Activated CD4-positive, alpha-beta T cell treated with anti-CD3 and anti-CD28 coated beads, Interleukin-10, Interleukin-2, amounts not matched to agents 100 ng/mL and 50 ng/mL, durations not matched to agents 16 hours and 8 hours (primary cell): ENCODE measurements around the gene MTG2.
A peak's percentile ranks its signal among the peaks of the same experiment; 100 is the strongest.

ENCODE experiments used
- DNase-seq: peaks from one replicate; pipeline ENCODE4 v3.0.0-alpha.2; 2020

MTG2 gene, protein sequence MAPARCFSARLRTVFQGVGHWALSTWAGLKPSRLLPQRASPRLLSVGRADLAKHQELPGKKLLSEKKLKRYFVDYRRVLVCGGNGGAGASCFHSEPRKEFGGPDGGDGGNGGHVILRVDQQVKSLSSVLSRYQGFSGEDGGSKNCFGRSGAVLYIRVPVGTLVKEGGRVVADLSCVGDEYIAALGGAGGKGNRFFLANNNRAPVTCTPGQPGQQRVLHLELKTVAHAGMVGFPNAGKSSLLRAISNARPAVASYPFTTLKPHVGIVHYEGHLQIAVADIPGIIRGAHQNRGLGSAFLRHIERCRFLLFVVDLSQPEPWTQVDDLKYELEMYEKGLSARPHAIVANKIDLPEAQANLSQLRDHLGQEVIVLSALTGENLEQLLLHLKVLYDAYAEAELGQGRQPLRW

DNA sequence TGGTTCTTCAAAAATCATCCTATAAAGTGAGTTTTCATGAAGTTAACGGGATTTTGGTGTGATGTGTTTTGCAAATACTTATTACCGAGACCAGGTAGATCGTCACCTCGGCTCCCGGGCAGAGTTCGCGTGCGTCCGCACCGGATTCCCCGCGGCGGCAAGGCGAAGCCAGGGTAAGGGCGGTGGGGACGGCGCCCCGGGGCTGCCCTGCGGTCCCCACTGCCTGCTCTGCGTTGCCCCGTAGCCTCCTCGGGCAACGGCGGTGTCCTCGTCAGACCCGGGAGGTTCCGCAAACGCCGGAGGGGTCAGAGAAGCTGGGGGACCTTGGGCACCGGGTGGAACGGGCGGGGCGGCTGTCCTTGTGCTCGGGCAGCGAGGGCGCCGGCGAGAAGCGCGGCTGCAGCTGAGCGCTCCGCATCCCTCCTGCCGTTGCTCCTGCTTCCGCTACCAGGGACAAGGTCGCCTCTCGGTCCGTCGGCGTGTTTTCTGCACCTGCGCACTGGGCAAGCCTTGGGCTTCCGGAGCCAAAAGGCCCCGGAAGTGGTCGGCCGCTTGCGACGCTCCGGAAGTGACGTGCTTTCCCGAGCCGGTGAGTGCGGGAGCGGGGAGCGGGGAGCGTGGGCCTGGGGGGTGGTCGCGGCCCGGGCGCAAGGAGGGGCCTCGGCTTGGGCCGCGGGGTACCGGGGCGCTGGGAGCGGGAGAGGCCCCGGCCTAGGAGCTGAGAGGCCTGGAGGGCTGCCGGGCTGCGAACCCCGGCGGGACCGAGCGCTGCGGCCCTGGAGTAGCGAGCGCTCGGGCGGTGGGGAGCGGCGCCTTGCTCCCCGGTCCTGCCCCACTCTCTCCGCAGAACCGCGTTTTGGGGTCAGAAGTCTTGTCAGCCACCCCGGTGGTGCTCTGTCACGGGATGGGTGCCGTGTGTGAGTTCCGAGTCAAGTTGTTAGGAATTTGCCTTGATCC lies at the start of gene MTG2:
Gene MTG2 (plus strand): TSS at position 560 of the 957 bp plus-strand sequence. CDS start 10,393 bp downstream, outside the sequence.
- DNase-seq: peak; percentile 97

DNA sequence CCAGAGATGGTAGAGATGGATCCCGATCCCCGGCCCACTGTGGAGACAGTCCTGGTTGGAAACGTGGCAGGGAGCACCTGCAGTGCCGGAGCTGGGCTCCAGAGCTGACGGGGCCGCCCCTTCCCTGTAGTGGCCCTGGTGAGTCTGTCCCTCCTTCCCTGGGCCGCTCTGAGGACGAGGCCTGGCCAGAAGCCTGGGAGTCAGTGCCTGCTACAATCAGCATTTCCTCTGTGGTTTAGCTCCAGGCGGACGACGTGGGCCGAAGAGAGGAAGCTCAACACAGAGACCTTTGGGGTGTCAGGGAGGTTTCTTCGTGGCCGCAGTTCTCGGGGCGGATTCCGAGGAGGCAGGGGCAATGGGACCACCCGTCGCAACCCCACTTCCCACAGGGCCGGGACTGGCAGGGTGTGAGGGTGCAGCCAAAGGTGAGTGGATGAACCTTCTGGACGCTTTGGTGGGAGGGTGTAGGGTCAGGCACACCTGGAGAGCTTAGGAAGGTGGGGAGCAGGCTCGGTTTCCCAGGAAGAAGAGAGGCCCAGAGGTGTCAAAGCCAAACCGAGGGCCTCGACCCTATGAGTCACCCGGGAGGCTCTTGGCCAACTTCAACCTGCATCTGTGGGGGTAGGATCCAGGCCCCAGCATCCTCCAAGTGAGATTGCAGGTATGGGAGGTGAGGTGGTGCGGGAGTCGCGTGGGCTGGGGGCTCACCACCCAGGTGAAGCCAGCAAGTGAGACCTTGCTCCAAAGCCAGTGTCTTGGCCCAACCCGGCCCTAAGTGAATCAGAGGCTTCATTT lies 49.6 kb upstream of the MTG2 start:
- no peak for DNase-seq

DNA sequence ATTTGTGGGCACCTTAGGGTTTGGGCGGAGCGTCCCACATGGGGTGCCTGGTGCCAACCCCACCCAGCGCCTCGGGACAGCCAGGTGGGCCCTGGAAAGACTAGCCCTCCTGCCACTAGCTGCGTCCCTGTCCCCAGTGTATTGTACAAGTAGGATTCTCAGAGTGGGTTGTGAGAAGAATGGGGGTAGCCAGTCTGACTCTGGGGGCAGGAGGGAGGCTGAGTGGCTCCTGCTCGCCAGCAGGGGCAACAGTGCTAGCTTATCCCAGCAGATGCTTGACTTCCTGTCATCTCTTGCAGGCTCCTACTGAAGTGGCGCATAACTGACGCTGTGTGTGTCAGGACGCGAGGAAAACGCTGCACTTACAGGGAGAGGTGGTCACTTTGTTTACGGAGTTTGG lies 49.0 kb upstream of the MTG2 start:
- no peak for DNase-seq

DNA sequence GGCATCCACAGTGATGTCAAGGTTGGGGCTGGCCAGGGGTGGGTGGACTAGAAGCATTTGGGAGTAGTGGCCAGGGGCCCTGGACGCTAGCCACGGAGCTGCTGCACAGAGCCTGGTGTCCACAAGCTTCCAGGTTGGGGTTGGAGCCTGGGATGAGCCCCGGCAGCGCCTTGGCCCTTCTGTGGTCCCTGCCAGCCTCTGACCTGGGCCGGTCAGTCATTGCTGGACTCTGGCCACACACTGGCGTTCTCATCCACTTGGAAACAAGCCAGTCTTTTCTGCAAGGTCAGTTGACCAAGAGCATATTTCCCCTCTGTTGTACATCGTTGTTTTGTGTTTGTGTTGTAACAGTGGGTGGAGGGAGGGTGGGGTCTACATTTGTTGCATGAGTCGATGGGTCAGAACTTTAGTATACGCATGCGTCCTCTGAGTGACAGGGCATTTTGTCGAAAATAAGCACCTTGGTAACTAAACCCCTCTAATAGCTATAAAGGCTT lies 48.0 kb upstream of the MTG2 start:
- no peak for DNase-seq

DNA sequence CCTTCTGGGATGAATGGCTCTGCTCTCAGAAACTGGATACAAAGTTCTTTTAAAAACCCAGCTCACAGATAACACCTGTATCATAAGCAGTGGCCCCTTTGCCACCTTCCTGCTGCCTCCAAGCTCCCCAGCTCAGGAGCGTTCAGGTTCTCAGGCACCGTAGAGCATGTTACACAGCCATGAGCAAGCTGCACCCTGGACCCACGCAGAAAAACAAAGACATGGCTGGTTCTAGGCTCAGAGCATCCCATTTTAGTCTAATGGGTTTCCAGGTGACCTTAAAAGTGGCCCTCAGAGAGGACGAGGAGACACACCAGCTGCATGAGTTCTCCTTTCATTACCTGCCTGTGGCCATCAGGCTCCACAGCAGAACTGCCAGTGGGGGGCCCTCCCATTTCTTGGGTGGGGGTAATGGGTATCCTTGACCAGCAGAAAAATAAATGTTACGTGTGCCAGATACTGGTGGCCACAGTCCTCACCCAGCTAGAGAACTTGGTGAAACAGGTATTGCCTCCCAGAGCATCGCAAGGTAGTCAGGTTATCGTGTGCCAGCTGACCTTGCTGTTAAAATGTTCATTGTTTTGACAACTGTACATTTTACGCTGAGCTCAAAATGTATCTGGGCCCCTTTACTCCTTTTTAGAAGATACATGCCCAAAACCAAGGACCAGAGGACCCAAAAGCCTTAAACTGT lies 47.1 kb upstream of the MTG2 start:
- DNase-seq: no peak

DNA sequence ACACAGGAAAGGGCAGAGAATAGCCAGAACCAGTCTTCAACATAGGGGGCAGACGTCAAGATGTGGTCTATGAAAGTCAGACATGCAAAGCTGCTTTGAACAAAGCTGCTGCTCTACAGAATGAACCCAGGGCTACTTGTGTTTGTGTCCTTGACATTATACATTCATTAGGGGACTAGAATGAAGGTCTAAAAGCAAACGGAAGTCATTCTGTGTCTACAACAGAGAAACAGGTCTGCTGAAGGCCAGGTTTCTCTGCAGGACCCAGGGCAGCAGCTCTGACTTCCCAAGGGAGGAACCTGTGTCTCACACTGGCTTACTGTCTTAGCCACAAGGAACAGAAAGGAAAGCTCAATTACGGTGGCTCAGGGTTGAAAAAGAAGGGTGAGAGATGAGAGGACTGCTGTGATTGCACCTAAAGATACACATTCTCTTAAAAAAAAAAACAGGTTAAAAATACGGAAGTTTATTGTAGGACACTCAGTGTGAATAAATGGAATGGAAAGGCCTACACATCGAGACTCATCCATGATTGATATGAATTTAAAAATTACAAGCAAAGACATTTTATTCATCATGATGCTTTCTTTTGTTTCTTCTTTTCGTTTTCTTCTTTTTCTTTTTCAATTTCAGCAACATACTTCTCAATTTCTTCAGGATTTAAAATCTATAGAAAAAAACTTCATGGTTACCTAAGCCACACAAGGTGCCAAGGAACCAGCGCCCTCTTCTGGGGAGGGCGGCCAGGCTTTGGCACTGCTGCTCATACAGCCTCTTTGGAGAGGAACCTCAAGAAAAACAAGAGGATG lies 46.3 kb upstream of the MTG2 start:
- peak; percentile 68 for DNase-seq

DNA sequence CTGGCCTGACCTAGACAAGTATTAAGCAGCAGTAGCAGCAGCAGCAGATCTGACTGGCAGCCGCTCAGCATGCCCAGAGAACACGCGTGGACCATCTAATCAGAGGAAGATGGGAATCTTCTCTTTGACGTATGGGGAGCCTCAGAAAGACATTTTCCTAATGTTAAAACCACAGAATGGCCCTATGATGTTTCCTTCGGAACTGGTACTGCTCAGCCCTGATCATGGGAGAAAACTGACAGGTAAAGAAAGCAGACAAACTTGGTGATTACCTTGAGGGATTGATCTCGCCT lies 45.8 kb upstream of the MTG2 start:
- no peak for DNase-seq

DNA sequence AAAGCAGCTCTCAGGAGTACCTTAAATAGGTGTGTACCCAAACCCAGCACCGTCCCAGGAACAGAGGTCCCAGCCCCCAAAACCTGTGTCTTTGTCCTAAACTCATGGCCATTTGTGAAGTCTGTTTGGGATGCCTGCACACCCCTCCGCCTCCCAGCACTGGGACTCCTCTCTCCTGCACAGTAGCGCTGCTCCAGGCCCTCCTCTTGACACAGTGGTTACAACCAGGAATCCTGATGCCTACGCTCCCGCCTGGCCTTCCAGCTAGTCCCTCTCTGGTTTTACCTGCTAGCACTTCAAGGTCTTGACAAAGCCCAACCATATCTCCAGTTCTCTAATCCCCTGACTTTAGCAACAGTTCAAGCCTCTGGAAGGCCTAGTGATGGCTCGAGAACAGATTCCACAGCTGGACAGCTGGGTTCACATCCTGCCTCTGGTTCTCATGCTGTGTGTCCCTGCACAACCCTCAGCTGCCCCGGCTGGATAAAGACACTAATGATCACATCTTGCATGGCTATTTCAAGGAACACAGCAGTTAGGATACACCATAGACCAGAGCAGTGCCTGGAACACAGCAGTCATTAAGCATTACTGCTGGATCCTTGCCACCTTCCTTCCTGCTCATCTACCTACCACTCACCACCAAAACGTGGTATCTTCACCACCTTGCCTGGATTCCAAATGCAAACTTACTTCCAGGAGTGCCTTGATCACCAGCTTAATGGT lies 45.2 kb upstream of the MTG2 start:
- no peak for DNase-seq

DNA sequence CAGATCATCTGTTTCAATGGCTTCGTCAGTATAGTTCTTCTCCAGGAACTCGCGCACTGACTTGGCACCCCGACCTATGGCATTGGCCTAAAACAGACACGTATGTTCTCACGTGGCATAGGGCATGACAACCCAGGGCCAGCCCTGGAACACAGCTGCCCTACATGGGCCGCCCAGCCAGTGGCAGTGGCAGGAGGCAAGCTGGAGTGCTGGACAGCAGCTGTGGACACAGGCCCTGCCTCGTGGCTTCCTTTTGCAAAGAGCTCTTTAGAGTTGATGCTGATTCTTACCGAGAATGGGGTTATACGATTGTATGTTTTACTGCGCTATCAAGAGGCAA lies 44.7 kb upstream of the MTG2 start:
- no peak for DNase-seq

DNA sequence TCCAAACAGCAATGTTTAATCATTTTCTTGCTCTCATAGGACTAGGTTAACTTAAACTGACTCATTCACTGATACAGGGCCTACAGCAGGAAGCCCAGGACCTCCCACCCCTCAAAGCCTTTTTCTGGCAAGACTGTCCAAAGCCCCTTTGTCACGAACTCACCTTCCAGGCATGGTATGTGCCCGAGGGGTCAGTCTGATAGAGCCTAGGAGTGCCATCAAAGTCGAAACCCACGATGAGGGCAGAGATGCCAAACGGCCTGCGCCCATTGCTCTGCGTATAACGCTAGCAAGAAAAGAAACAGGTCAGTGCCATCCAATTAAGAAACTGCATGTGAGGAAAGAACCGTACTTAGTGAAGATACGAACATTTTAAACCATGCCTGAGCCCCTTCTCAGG lies 43.9 kb upstream of the MTG2 start:
- no peak for DNase-seq

DNA sequence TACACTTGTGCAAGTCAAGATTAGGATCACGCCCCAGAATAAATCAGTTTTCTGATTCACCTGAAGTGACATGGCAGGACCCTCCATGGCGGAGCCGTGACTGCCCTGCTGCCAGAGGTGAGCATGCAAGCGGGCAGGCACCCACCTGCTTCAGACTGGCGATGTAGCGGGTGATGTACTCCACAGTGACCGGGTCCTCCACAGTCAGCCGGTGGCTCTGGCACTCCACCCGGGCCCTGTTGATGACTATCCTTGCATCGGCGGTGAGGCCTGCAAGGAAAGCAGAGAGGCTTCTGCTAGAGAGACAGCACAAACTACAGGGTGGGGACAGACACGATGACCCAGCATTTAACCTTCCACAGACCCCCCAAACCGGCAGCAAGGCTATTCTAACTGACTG lies 43.2 kb upstream of the MTG2 start:
- DNase-seq: no peak

DNA sequence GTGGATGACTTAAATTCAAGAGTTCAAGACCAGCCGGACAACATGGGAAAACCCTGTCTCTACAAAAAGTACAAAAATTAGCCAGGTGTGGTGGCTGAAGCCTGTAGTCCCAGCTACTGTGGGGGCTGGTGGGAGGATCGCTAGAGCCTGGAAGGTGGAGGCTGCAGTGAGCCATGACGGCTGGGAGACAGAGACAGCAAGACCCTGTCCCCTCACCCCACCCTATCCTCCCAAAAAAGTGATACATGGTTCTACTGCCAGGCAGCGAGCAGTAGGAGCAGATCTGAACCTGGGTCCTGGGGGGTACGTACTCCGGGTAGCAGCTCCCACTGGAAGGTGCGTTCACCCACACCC lies 41.8 kb upstream of the MTG2 start:
- no peak for DNase-seq

DNA sequence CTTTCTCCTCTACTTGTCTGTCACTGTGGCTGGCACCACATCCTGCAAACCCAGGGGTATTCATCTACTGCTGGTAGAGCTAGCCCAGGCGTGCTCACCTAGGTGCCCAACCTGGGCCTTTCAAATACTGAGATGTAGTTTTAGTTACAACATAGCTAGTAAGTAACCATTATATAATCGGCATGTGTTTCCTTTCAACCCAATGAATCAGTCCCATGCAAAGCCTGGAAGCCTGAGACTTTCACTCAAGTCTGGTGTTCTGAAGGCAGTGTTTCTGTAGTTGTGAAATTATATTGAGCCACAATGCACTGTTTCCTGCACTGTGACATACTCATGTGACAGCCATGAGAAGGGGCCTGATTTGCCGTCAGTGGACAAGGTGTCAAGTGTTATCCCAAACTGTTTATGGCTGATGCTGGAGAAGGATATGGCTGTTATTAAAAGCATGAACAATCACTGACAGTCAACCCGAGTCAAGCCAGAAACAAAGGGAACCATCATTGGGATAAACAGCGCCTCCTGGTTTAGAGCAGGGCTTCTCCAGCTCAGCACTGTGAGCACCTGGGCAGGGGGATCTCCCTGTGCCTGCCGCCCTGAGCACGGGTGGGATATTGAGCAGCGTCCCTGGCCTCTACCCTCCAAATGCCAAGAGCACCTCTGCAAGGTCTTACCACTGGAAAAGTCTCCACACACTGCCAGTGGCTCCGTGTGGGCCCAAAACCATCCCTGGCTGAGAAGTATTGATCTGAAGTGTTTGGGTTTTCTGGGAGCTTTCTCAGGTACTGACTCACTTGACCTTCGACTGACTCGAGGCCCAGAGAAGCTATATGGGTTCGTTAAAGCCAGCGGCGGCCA lies 41.2 kb upstream of the MTG2 start:
- DNase-seq: peak; percentile 34

DNA sequence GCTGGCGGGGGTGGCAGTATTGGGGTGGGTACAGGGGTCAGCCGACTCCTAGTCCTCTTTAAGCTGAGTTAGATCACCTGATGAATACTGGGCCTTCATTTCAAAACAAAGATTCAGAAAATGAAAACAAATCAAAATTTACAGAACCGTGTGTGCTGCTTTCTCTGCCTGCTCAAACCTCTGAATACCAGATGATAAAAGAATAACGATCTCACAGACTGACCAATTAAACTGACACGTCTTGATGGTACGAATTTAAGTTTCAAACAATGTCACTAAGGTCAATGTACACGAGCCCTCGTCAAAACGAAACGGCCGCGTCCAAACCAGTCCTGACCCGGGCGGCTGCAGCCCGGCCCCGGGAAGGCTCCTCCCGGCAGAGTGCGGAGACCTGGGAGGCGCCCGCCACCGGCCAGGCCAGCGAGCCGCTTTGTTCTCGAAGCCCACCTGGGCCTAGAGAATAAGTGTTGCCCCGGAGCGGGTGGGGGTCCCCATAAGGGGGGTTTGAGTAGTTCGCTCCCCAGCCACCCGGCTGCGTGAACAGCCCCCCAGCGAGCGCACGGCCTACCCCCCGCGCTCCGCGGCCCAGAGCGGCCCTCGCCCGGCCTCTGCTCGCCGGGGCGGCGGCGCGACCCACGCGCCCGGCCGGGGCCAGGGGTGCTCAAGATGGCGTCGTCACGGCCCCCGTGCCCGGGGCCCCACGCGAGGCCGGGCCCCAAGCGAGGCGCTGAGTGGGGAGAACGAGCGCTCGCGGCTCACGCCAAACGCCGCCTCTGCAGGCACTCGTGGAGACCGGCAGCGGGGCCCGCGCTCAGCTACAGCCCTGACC lies 40.4 kb upstream of the MTG2 start:
- DNase-seq: no peak

DNA sequence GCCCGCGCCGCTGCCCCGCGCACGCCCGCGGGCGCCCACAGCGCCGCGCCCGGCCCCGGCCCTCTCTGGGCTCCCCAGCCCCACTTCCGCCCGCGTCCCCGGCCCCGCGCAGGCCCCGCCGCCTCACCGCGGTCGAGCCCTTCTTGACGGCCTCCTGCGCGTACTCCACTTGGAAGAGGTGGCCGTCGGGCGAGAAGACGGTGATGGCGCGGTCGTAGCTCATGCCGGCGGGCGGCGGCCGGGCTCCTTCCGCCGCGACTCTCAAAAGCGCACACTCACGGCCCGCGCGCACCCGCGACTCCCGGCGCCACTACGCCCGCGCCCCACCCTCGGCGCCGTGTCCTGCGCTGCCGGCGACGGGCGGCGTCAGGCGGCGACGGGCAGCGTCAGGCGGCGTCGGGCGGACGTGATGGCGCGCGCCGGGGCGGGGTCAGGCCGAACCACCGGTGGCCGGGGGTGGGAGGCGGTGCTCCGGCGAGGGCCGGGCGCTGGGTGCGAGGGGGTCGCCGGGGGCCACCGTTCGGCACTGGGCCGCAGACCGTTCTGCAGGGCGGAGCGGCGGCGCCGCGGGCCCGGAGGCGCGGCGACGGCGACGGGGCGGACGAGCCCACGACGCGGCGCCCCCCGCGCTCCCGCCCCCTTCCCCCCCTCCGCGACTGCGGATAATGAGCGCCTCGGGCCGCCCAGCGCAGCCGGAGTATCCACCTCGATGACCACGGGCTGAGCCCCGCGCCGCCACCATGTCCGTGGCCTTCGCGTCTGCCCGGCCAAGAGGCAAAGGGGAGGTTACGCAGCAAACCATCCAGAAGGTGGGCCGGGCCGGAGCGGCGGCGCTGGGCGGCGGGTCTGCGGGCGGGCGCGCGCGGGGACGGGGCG lies 39.5 kb upstream of the MTG2 start, which contains the start of the genes PSMA7 and SS18L1:
Gene PSMA7 (minus strand): TSS at position 314 of the 876 bp plus-strand sequence. CDS start 91 bp downstream, at position 223.
Gene SS18L1 (plus strand): TSS at position 689 of the 876 bp plus-strand sequence. CDS start 52 bp downstream, at position 741.
- peak; percentile 89 for DNase-seq

DNA sequence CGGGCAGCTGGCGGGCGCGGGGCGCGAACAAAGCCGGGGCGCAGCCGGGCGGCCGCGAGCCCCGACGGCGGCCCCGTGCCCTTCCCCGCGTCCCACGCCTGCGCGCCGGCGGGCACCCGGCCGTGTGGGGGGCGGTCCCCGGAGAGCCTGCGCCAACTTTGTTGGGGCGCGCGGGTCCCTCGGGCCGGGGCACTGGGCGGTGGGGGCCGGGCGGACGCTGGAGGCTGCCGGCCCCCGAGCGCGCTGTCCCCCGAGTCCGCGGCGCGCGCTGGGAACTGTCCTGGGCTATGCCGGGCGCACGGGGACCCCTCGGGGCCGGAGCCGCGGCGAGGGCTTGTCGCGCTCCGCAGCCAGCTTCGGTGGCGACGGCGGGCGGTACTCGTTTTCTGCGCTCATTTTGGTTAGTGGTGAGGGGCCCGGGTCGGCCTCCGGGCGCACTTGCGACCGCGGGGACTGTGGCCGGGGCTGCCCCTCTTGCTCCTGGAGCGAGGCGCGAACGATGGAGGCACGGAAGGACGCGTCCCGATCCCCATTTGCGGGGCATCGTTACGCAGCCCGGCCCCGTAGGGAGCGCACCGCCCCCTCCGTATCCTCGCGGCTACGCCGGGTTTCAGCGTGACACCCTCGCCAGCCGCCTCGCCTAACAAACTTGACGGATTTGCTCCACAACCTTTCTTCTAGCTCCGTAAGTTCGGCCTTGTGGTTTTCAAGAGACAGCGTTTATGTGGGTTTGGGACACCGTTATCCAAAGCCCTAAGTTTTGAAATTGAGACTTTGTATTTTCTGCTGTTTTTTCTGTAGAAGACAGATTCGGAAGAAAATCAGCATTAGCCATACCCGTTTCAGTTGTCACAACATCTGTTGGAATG lies 38.6 kb upstream of the MTG2 start:
- DNase-seq: peak; percentile 75

DNA sequence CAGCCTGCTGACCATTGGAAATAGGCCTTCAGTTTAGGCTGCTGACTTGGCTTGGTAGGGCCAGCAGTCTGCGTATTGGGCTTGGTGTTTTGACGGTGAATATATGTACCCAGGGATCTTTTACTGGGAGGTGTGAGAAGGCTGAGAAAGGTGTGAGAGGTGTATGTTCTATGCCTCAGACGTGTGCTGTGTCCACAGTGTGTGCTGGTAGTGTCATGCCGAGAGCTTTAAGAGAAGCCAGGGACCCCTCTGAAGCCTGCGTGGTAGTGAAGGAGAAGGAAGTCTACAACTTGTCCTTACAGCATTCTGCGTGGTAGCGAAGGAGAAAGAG lies 37.2 kb upstream of the MTG2 start:
- DNase-seq: no peak
